ENCODE measurements around the gene FAM181A.

The FAM181A gene

GRCh38 chr14:93969082-93969828, 42.1 kb downstream of the FAM181A start:
- TF ChIP-seq, protein P1, sequence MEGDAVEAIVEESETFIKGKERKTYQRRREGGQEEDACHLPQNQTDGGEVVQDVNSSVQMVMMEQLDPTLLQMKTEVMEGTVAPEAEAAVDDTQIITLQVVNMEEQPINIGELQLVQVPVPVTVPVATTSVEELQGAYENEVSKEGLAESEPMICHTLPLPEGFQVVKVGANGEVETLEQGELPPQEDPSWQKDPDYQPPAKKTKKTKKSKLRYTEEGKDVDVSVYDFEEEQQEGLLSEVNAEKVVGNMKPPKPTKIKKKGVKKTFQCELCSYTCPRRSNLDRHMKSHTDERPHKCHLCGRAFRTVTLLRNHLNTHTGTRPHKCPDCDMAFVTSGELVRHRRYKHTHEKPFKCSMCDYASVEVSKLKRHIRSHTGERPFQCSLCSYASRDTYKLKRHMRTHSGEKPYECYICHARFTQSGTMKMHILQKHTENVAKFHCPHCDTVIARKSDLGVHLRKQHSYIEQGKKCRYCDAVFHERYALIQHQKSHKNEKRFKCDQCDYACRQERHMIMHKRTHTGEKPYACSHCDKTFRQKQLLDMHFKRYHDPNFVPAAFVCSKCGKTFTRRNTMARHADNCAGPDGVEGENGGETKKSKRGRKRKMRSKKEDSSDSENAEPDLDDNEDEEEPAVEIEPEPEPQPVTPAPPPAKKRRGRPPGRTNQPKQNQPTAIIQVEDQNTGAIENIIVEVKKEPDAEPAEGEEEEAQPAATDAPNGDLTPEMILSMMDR (conservative IDR thresholded peaks at IDR 0.05; ENCODE audit: low read length) = no peak
- no peak for DNase-seq (ENCODE audit: low read depth)
- no peak overlapping the region for H3K4me3 ChIP-seq (ENCODE audit: low read length)

DNA sequence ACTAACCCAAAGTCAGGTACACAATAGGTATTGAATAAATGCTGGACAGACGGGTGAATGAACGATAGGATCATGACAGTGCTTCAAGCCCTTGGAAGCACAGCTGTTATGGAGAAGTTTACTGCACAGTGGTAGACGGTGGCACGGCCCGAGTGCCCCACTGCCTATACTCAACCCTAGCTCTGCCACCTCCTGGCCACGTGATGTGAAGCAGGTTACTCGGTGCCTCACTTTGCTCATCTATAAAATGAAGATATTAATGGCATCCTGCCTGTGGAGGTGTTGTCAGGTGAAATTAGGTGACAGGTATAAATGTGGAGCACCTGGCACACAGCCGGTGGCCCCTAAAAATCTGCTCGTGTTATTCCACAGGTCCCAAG, 43.4 kb downstream of the FAM181A start:
- TF ChIP-seq, protein P1 (conservative IDR thresholded peaks at IDR 0.05; ENCODE audit: low read length) = no peak; the same call in 1 of the 2 replicates
- H3K4me3 ChIP-seq (ENCODE audit: low read length) = peak overlapping the region; percentile 23
- DNase-seq (ENCODE audit: low read depth) = no peak

DNA sequence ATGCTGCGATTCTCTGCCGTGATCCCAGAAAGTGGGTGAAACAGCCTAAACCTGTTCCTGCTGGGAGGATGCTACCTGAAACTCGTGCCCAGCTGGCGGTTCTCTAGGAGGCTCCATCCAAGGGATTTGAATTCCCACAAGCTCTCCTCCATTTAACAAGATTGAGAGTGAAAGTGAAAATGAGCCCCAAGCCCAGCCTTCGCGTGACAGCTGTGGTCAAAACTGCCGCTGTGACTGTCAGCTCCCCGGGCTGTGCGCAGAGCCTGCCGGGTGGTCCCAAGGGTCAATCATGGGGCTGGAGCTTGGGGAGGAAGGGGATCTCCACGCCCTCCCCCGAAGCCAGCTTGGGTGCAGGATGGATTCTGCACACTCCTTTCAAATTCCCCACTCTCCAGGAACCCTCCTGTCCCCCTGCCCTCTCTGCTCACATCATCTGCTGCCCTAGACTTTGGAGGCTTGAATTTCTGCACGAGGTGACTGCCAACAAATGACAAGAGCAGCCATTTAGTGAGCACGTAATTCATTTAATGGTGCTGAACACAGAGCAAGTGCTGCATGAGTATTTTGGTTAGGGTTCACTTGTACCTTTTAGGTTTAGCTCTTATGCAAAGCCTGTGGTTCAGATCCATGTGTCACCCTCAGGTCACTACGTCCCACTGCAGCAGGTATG, 44.0 kb downstream of the FAM181A start:
- no peak for DNase-seq (ENCODE audit: low read depth)
- TF ChIP-seq, protein P1 (conservative IDR thresholded peaks at IDR 0.05; ENCODE audit: low read length) = no peak
- H3K4me3 ChIP-seq (ENCODE audit: low read length) = peak overlapping the region; percentile 23

- TF ChIP-seq, protein P1 (conservative IDR thresholded peaks at IDR 0.05; ENCODE audit: low read length) = no peak
- DNase-seq (ENCODE audit: low read depth) = no peak
- H3K4me3 ChIP-seq (ENCODE audit: low read length) = no peak overlapping the region
Observed at GRCh38 chr14:93971635-93972027, 44.5 kb downstream of the FAM181A start.

- TF ChIP-seq, protein P1 (conservative IDR thresholded peaks at IDR 0.05; ENCODE audit: low read length) = no peak
- H3K4me3 ChIP-seq (ENCODE audit: low read length) = no peak overlapping the region
- DNase-seq (ENCODE audit: low read depth) = no peak
Observed at GRCh38 chr14:93972618-93973205, 45.6 kb downstream of the FAM181A start.

GRCh38 chr14:93973607-93974006, 46.5 kb downstream of the FAM181A start:
- TF ChIP-seq, protein P1 (conservative IDR thresholded peaks at IDR 0.05; ENCODE audit: low read length) = no peak
- DNase-seq (ENCODE audit: low read depth) = no peak
- no peak overlapping the region for H3K4me3 ChIP-seq (ENCODE audit: low read length)

Measured in AG10803 (cell line).